HUDEP-2 (cell line): ENCODE measurements around the gene CAPN13.

Experiments used
- DNase-seq, 76 experiments: peaks; one replicate each; lab custom pipeline; 2025; ENCODE audit not compliant: unreplicated experiment in 76 of 76; lab: John Stamatoyannopoulos, UW

The CAPN13 gene

GRCh38 chr2:30807249-30807648, at the start of gene CAPN13:
Gene CAPN13 (minus strand): TSS chr2:30807446. CDS start chr2:30787325, 20,121 bp downstream.
- no peak for DNase-seq

- no peak for DNase-seq
Observed at GRCh38 chr2:30847841-30848240, 40.6 kb upstream of the CAPN13 start.

GRCh38 chr2:30847329-30847728, 40.1 kb upstream of the CAPN13 start:
- DNase-seq = no peak

GRCh38 chr2:30828586-30828985, 21.3 kb upstream of the CAPN13 start:
- DNase-seq = no peak

GRCh38 chr2:30826916-30827315, 19.7 kb upstream of the CAPN13 start:
- DNase-seq = no peak

GRCh38 chr2:30826481-30826880, 19.2 kb upstream of the CAPN13 start:
- no peak for DNase-seq

GRCh38 chr2:30823452-30823851, 16.2 kb upstream of the CAPN13 start:
- DNase-seq = no peak

GRCh38 chr2:30821960-30822359, 14.7 kb upstream of the CAPN13 start:
- no peak for DNase-seq

- DNase-seq = no peak
Observed at GRCh38 chr2:30820381-30821055, 13.3 kb upstream of the CAPN13 start.

- no peak for DNase-seq
Observed at GRCh38 chr2:30809938-30810337, 2.7 kb upstream of the CAPN13 start.

- no peak for DNase-seq
Observed at GRCh38 chr2:30808695-30809094, 1.4 kb upstream of the CAPN13 start.

GRCh38 chr2:30803281-30803680, 4.0 kb downstream of the CAPN13 start:
- no peak for DNase-seq

- DNase-seq = no peak
Observed at GRCh38 chr2:30802611-30803010, 4.6 kb downstream of the CAPN13 start.

- DNase-seq = no peak
Observed at GRCh38 chr2:30801821-30802455, 5.3 kb downstream of the CAPN13 start.

- DNase-seq = no peak
Observed at GRCh38 chr2:30800159-30800558, 7.1 kb downstream of the CAPN13 start.

- no peak for DNase-seq
Observed at GRCh38 chr2:30799366-30799765, 7.9 kb downstream of the CAPN13 start.

GRCh38 chr2:30798536-30798991, 8.7 kb downstream of the CAPN13 start:
- DNase-seq = no peak

- DNase-seq = no peak
Observed at GRCh38 chr2:30797381-30798015, 9.7 kb downstream of the CAPN13 start.

GRCh38 chr2:30796699-30797098, 10.5 kb downstream of the CAPN13 start:
- DNase-seq = no peak

- no peak for DNase-seq
Observed at GRCh38 chr2:30792521-30792920, 14.7 kb downstream of the CAPN13 start.

- no peak for DNase-seq
Observed at GRCh38 chr2:30790879-30791278, 16.4 kb downstream of the CAPN13 start.

GRCh38 chr2:30789670-30790210, 17.5 kb downstream of the CAPN13 start:
- DNase-seq = no peak
